Effector CD4-positive, alpha-beta T cell (primary cell): ENCODE data around the gene RSPH6A.
A peak's percentile ranks its signal among the peaks of the same experiment; 100 is the strongest.

Source experiments
- DNase-seq: peaks from one replicate; pipeline ENCODE4 v3.0.0-alpha.2; 2020

Gene RSPH6A

DNA sequence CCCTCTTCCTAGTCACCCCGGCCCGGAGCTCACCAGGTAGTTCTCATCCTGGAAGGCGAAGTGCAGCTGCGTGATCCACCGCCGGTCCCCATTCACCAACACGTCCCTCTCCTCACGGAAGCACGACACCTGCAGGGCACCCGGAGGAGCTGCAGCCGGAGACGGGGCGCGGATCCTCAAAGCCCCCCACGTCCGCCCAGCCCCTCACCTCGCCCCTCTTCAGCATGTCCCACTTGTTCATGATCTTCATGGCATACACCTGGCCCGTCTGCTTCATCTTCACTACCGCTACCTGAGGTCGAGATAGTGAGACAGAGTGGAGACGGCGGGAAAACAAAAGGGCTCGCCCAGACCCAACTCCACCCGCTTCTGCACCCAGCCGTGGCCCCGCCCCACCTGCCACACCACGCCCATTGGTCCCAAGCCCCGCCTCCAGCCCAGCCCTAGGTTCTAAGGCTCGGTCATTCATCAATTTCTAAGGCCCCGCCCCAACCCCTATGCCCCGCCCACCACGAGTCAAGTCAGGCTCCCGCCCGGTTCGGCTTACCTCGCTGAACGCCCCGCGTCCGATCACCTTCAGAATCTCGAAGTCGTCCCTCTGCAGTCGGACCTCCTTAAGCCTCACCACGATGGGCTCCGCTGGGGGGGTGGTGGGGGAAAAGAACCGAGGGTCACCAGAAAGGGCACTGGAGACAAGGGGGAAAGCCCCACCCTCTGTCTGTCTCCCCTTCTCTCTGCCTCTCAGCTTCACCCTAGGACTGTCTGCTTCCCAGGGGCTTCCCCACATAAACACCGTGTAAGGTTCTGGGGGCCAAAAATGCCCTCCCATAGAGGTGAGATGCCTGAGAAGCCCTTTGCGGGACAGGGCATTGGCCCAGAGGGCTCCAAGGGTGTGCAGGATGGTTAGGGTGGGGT, 35.6 kb downstream of the RSPH6A start:
- peak; percentile 64 for DNase-seq

DNA sequence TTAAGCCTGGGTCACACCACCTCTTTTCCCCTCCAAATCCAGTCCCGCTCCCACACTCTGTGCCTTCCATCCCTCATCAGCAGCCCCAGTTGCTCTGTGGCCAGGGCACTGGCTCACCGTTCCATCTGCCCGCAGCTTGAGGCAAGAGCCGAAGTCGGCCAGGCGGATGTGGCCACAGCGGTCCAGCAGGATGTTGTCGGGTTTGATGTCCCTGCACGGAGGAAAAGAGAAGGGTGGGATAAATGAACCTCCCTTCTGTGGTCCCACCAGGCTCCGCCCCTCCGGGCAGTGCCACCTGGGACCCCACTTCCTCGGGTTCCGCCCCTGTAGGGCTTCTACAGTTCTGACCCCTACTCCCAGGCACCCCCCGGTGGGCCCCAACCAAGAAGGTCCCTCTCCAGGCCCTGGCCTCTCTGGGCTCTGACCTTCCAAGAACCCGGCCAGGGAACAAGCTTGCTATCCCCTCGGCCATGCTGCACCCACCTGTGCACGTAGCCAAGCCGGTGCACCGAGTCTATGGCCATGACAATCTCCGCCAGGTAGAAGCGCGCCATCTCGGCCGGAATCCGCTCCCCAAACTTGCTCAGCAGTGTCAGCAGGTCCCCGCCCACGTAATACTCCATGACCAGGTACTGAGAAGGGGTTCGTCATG, 37.0 kb downstream of the RSPH6A start:
- DNase-seq = no peak

GRCh38 chr19:45777395-45777961, 37.6 kb downstream of the RSPH6A start:
- no peak for DNase-seq

- DNase-seq = no peak
These were observed 40.3 kb downstream of the RSPH6A start for GRCh38 chr19:45774765-45775164.

DNA sequence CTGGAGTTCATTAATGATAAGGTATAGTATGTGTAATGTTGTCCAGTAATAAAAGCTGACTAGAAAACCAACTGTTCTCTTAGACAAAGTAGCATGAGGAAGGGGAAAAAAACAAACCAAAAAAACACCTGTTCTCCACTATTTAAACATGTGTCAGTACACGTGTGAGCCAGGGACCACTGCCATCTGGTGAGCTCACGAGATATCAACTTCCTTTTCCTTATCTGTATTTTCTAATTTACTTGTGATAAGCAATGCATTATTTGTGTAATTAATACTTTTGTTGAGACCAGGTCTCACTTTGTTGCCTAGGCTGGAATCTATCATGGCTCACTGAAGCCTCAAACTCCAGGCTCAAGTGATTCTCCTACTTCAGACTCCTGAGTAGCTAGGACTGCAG, 41.7 kb downstream of the RSPH6A start:
- DNase-seq = no peak

DNA sequence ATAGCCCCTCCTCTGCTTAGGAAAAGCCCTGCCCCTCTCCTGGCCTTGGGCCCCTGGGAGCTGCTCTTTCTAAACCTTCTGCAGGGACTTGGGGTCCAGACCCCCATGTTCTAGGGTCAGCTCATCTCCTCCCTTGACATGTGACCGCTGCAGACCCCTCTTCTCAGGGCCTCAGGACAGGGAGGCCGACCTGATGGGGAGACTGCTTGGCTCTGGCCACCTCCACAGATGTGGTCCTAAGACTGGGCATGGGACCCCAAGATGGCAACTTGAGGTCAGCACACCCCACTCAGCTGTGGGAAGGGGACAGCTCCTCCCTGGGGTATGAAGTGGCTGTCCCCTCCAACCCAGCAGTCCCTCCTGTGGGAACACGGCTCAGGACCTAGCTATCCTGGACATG, 42.2 kb downstream of the RSPH6A start:
- DNase-seq = no peak

- no peak for DNase-seq
These were observed 42.8 kb downstream of the RSPH6A start for GRCh38 chr19:45772130-45772840.

- no peak for DNase-seq
These were observed 43.7 kb downstream of the RSPH6A start for GRCh38 chr19:45771311-45771933.

DNA sequence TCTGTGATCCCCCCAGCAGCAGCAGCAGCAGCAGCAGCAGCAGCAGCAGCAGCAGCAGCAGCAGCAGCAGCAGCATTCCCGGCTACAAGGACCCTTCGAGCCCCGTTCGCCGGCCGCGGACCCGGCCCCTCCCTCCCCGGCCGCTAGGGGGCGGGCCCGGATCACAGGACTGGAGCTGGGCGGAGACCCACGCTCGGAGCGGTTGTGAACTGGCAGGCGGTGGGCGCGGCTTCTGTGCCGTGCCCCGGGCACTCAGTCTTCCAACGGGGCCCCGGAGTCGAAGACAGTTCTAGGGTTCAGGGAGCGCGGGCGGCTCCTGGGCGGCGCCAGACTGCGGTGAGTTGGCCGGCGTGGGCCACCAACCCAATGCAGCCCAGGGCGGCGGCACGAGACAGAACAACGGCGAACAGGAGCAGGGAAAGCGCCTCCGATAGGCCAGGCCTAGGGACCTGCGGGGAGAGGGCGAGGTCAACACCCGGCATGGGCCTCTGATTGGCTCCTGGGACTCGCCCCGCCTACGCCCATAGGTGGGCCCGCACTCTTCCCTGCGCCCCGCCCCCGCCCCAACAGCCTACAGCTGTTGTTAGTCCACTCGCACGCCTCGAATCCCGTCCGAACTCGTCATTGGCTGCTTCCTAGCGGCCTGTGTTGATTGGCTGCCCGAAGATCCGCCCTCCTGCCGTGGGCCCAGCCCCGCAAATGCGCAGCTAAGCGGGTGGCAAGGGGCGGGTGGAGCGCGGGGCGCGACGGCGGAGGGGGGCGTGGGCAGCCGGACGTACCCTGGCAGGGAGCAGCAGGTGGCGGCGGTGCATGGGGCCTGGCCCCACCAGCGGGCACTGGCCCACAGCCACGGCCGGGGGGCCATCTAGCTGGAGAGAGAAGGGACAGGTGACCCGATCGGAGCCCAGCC, 44.7 kb downstream of the RSPH6A start:
- DNase-seq = peak; percentile 88

GRCh38 chr19:45769821-45770191, 45.3 kb downstream of the RSPH6A start:
- DNase-seq = peak; percentile 57

DNA sequence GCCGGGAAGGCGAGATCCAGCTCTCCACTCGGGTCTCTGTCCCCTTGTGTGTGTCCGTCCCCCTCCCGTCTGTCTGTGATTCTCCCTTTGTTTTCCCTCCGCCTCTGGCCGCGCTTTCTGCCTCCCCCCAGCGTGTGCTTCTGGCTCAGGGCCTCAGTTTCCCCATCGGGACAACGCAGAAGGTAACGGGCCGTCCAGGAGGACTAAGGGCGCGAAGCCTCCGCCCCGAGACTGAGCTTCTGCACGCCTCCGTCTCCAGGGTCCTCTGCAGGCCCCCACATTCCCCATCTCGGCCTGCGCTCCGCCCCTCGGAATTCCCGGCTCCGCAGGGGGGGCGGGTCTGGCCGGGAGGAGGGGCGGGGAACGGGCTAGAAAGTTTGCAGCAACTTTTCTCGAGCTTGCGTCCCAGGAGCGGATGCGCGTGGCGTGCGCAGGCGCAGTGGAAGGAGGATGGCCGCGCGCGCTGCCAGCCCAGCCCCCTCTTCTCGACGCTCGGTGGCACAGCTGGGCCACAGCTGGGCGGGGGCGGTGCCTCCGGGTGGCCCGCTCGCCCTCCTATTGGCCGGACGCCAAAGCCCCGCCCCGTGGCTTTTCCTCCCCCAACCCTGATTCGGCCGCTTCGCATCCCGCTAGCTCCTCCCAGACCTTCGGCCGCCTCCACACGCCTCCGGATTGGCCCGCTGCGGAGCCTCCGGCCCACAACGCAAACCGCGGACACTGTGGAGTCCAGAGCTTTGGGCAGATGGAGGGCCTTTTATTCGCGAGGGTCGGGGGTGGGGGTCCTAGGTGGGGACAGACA, 45.9 kb downstream of the RSPH6A start, which contains the start of gene SIX5:
Gene SIX5, minus strand, starts transcription at position 269 of the 799 bp plus-strand sequence. CDS start 408 bp downstream, outside the sequence.
- peak; percentile 88 for DNase-seq

DNA sequence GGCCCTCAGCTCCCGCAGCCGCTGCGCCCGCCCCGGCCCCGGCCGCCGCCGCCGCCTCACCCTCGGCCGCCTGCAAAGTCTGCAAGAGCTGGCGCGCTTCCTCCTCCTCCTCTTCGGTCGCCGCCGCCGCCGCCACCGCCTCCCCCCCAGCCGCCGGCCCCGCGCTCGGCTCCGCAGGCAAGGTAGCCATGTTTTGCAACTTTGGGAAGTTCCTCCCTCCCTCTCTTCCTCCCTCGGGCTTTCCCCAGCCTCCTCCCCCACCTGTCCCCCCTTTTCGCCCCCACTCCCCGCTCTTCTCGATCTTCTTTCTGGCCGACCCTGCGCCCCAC, 46.5 kb downstream of the RSPH6A start:
- DNase-seq = peak; percentile 30

- no peak for DNase-seq
These were observed 47.0 kb downstream of the RSPH6A start for GRCh38 chr19:45767881-45768654.

- DNase-seq = no peak
These were observed 47.7 kb downstream of the RSPH6A start for GRCh38 chr19:45767410-45767880.

DNA sequence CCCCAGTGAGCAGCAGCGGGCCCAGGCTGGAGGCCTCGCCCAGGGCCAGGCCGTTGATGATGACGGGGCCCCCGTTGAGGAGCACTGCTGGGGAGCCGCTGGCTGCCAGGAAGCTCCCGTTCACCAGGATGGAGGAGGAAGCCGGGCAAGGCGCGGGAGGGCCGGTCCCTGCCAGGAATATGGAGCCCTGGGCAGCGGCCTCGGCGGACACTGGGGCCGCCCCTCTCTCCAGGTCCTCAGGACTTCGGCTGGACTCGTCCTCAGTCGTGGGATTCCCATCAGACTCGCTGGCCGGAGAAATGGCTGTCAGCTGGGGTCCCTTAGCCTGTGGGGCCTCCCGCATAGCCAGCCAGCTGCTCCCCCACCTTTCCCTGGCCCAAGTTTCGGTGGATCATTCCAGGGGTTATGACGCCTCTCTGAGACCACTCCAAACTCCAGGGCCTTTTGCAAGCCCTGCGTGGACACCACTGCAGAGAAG, 48.2 kb downstream of the RSPH6A start:
- DNase-seq = no peak

DNA sequence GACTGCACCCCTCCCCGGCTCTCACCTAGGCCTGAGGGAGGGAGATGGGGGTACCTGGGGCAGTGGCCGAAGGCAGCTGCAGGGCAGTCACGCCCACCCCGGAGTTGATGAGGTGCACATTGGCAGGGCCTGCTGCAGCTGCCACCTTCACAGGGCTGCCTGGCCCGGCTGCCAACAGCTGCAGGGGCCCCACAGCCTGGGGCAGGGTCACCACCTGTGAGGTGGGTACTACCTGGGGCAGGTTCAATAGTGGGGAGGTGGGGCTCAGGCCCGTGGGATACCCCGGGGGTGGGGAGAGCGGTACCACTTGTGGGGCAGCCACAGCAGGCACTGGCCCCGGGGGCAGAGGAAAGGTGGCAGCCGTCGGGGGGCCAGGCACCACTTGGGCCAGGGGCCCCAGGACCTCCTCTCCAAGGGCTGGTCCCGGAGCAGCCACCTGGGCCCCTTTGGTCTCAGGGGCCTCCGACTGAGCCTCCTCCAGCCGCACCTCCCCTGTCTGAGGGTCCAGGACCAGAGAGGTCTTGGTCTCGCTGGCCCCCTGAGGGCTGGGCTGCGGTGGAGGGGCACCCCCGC, 48.7 kb downstream of the RSPH6A start:
- no peak for DNase-seq

DNA sequence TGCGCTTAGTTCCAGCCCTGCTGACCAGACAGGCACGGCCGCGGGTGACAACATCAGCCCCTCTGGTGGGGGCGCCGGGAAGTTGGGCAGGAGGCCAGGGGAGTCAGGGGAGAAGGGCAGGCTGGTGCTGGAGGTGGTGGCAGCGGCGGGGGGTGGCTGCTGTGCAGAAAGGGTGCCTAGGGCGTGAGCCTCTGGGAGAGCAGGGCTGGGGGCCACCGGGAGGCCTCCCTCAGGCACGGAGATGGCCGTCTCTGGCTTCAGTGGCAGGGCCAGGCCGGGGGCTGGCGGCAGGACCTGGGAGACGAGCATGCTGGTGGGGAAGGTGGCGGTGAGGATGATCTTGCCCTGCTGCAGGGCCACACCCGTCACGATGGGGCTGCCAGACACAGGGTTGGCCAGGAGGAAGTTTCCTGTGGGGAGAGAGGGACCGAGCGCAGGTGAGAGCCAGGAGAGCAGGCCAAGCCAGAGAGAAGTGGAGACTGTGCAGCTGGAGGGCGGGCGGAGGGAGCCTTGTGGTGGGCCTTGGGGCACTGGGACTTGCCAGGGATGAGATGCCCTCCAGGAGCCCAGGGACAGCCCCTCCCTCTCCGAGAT, 49.3 kb downstream of the RSPH6A start:
- no peak for DNase-seq

DNA sequence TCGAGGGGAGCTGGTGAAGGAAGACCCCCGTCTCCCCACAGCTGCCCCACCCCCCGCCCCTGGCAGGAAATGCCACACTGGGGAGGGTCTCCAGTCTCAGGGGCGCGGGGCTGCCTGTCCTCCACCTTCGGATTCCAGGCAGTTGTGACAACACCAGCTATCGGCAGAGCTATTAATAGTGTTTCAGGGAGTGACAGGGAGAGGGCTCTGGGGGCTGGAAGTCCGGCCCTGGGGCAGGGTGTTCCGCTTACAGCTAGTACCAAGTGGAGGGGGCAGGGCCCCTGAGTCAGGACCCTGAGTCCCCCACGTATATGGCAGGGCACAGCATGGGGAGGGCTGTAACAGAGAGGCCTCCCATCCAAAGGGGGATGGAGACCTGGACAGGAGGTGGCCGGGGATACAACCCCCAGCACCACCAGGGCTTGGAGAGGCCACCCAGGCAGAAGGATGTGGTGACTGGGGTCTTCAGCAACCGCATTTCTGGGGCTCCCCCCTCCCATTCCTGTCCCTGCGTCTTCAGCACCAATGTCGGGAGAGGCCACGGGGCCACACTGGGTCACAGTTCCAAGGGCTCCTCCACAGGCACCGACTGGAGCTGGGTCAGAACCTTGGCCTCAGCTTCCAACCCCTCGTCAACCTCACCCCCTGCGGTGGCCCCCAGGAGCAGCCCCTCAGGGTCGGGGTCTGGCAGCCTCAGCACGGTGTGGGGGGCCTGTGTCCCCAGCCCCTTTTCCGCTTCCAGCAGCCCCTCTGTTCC, 50.0 kb downstream of the RSPH6A start:
- DNase-seq = no peak
